Transverse colon (tissue), 4 donors: ENCODE measurements around the gene TGFBI. TPM values are rescaled to one million over a fixed set of nuclear protein-coding genes. Genes with fewer than 3 reads are reported as not detected.

Experiments used
- DNase-seq: peaks from one replicate; pipeline ENCODE4 v3.0.0-alpha.2; 2019
- H3K27ac ChIP-seq, 4 donors: fragments of 200-600 bp; sonication (generic); 2 replicates each; pipeline ENCODE4 v1.5.1; 2016 to 2018; ENCODE audit warnings: inconsistent platforms in 4 of 4
- H3K27me3 ChIP-seq: fragments of 200-600 bp; sonication (generic); 2 replicates; pipeline ENCODE4 v1.5.1; 2017; ENCODE audit warnings: inconsistent platforms
- H3K36me3 ChIP-seq, 4 donors: fragments of 200-600 bp; sonication (generic); 2 replicates each; pipeline ENCODE4 v1.5.1; 2017 to 2019; ENCODE audit warnings: inconsistent platforms in 4 of 4
- H3K4me1 ChIP-seq, 4 donors: fragments of 200-600 bp; sonication (generic); 2 replicates each; pipeline ENCODE4 v1.5.1; 2017 to 2020; ENCODE audit warnings: inconsistent platforms in 4 of 4
- H3K4me3 ChIP-seq, 4 donors: fragments of 200-600 bp; sonication (generic); 1 replicate in 1 of 4; 2 replicates in 3 of 4; pipeline versions ENCODE4 v1.5.1 to v1.6.1; 2017 to 2019; ENCODE audit warnings: inconsistent platforms in 4 of 4
- H3K9me3 ChIP-seq, 2 donors: fragments of 200-600 bp; sonication (generic); 2 replicates each; pipeline ENCODE4 v1.5.1; 2017 to 2019; ENCODE audit warnings: inconsistent platforms in 2 of 2
- EP300 ChIP-seq: sonication (generic); formaldehyde crosslinking; IDR thresholded peaks from one replicate; pipeline ENCODE4 v1.6.1; 2017; ENCODE audit warnings: antibody characterized with exemption, low read depth
- POLR2A ChIP-seq: fragments of 450-650 bp; IDR thresholded peaks from one replicate; pipeline ENCODE4 v1.6.1; 2016; ENCODE audit warnings: antibody characterized with exemption, mild to moderate bottlenecking, moderate library complexity
- POLR2AphosphoS5 ChIP-seq, 3 donors: sonication (generic); formaldehyde crosslinking; IDR thresholded peaks; one replicate each; pipeline ENCODE4 v1.6.1; 2016; ENCODE audit warnings: antibody characterized with exemption in 3 of 3
- WGBS, 2 donors: methylation state at CpG; one replicate each; pipeline ENCODE4 v1.1.5; 2018; ENCODE audit warnings: low coverage in 1 of 2; 5-methylcytosine and 5-hydroxymethylcytosine counted together
- in situ Hi-C, 4 donors: fragments of 200-750 bp; cut with MboI; loops; one replicate each; pipeline versions ENCODE4 v1.15.0 to v1.15.1; 2017; ENCODE audit warnings: low sequenced_read_pairs in 3 of 4, low pct_ligation_motif_present in 1 of 4, low pct_unique_long_range_greater_than_20kb in 1 of 4
- intact Hi-C: fragments of 100-400 bp; cut with DNase I; formaldehyde crosslinking; loops from one replicate; pipeline ENCODE4 v1.15.1; 2023; ENCODE audit warnings: low total_unique reads
- total RNA-seq, 4 donors: library from RNA; depleted of rRNA; stranded (reverse); fragments of >200 nt; gene quantifications; one replicate each; pipeline ENCODE4 v1.1.0, GENCODE V29; 2016
- TF ChIP-seq, protein P1 (sequence below), 5 experiments: fragments of 200-600 bp in 3 of 5; fragments of 450-650 bp in 2 of 5; sonication (generic) in 3 of 5; IDR thresholded peaks; 1 replicate in 2 of 5; 2 replicates in 3 of 5; pipeline ENCODE4 v1.5.1; 2016 to 2017; ENCODE audit warnings: antibody characterized with exemption in 5 of 5, inconsistent platforms in 3 of 5, mild to moderate bottlenecking in 2 of 5, moderate library complexity in 1 of 5

TGFBI gene
- total RNA-seq, 4 donors from 2014 or later, result 22.4 to 79.6 (median 29.8) TPM

GRCh38 chr5:135989686-135990085 lies 39.1 kb upstream of the TGFBI start:
- in situ Hi-C loops (no loop called here), intact Hi-C loops (no loop called here)
- Histone ChIP-seq H3K4me1 (peaks cover 0 to 14% (median 6%) of the 10 kb centered on the region in 4 donors), H3K27ac (no peak overlapping the region), H3K27me3 (no peaks in the 10 kb centered on the region), H3K36me3 (no peaks in the 10 kb centered on the region), H3K4me3 (no peak overlapping the region), H3K9me3 (no peaks in the 10 kb centered on the region)
- no peak for TF ChIP-seq POLR2A
- WGBS, 2 donors, result 83 to 88% methylated on average over 7 of the region's 7 CpGs
- no peak for DNase-seq

GRCh38 chr5:135990528-135991255 lies 38.1 kb upstream of the TGFBI start:
- no peaks in the 10 kb centered on the region for H3K36me3 ChIP-seq
- peaks cover 0 to 16% (median 7%) of the 10 kb centered on the region in 4 donors for H3K4me1 ChIP-seq
- in situ Hi-C loops, result no loop called here
- DNase-seq, result no peak
- WGBS, 2 donors, result 88 to 89% methylated on average over 8 to 21 of the region's 21 CpGs
- H3K4me3 ChIP-seq, result no peak overlapping the region
- no peak overlapping the region for H3K27ac ChIP-seq
- intact Hi-C loops, result no loop called here
- no peak for TF ChIP-seq POLR2A
- TF ChIP-seq POLR2AphosphoS5 (IDR thresholded peaks at IDR 0.05), result no peak
- TF ChIP-seq, protein P1, sequence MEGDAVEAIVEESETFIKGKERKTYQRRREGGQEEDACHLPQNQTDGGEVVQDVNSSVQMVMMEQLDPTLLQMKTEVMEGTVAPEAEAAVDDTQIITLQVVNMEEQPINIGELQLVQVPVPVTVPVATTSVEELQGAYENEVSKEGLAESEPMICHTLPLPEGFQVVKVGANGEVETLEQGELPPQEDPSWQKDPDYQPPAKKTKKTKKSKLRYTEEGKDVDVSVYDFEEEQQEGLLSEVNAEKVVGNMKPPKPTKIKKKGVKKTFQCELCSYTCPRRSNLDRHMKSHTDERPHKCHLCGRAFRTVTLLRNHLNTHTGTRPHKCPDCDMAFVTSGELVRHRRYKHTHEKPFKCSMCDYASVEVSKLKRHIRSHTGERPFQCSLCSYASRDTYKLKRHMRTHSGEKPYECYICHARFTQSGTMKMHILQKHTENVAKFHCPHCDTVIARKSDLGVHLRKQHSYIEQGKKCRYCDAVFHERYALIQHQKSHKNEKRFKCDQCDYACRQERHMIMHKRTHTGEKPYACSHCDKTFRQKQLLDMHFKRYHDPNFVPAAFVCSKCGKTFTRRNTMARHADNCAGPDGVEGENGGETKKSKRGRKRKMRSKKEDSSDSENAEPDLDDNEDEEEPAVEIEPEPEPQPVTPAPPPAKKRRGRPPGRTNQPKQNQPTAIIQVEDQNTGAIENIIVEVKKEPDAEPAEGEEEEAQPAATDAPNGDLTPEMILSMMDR (IDR thresholded peaks at IDR 0.05), result no peak
- TF ChIP-seq EP300, result no peak
- no peaks in the 10 kb centered on the region for H3K9me3 ChIP-seq
- H3K27me3 ChIP-seq, result no peaks in the 10 kb centered on the region

GRCh38 chr5:135991429-135991828 lies 37.4 kb upstream of the TGFBI start:
- Histone ChIP-seq H3K27me3 (no peaks in the 10 kb centered on the region), H3K4me1 (peaks cover 0 to 16% (median 6%) of the 10 kb centered on the region in 4 donors), H3K4me3 (no peak overlapping the region), H3K36me3 (no peaks in the 10 kb centered on the region), H3K9me3 (no peaks in the 10 kb centered on the region), H3K27ac (no peak overlapping the region)
- WGBS, 2 donors, result 78 to 82% methylated on average over 6 of the region's 6 CpGs
- intact Hi-C loops, result no loop called here
- DNase-seq, result no peak
- TF ChIP-seq, protein P1 (IDR thresholded peaks at IDR 0.05), result no peak
- in situ Hi-C loops, result no loop called here

DNA sequence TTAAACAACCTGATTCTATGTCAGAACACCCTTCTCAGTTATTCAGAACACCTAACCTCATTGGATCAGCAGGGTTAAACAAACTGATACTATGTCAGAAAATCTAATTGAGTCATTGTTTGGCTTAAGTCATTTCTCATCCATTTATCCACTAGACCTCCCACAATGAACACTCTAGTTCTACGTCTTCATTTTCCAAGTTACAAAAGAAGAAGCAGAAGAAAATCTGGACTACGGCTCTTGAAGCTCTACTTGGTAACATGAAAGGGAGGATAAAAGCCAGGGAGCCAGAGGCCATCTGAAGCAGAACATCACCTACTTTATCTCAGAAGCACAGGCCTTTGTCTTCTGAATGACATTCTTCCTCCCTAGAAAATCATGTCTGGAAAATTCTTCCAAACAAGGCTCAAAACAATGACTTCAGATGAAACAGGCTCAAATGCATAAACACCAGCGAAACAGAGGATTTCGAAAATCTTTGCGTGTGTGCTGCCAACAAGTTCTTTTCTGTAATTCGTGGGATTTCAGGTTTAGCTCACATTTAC lies 35.4 kb upstream of the TGFBI start:
- DNase-seq, result no peak
- in situ Hi-C loops, result no loop called here
- intact Hi-C loops, result no loop called here
- peaks cover 0 to 16% (median 5%) of the 10 kb centered on the region in 4 donors for H3K4me1 ChIP-seq
- no peaks in the 10 kb centered on the region for H3K9me3 ChIP-seq
- no peak overlapping the region for H3K4me3 ChIP-seq
- no peaks in the 10 kb centered on the region for H3K36me3 ChIP-seq
- no peaks in the 10 kb centered on the region for H3K27me3 ChIP-seq
- H3K27ac ChIP-seq, result peak overlapping the region; percentile 67 to 81 (median 68)
- no peak for TF ChIP-seq POLR2AphosphoS5 (IDR thresholded peaks at IDR 0.05)
- WGBS, 2 donors, result 57 to 81% methylated on average over 6 of the region's 6 CpGs

GRCh38 chr5:135993880-135994636 lies 34.7 kb upstream of the TGFBI start:
- 43 to 44% methylated on average over 6 of the region's 6 CpGs for WGBS, 2 donors
- intact Hi-C loops, result no loop called here
- TF ChIP-seq POLR2A (no peak), EP300 (peak; percentile 34), POLR2AphosphoS5 (IDR thresholded peaks at IDR 0.05) (peak; percentile 37 to 86 (median 80))
- TF ChIP-seq, protein P1 (IDR thresholded peaks at IDR 0.05), result no peak
- H3K4me1 ChIP-seq, result peaks cover 0 to 16% (median 5%) of the 10 kb centered on the region in 4 donors
- peak overlapping the region; percentile 67 to 81 (median 68) for H3K27ac ChIP-seq
- H3K36me3 ChIP-seq, result no peaks in the 10 kb centered on the region
- no peak for DNase-seq
- H3K4me3 ChIP-seq, result no peak overlapping the region
- no peaks in the 10 kb centered on the region for H3K9me3 ChIP-seq
- no peaks in the 10 kb centered on the region for H3K27me3 ChIP-seq
- in situ Hi-C loops, result no loop called here
